Measurements from ENCODE around the gene MDK.

GRCh38 chr11:46404476-46405017 is 23.1 kb downstream of the MDK start:
- TF ChIP-seq CTCF (IDR thresholded peaks at IDR 0.05; ENCODE audit: extremely low read depth in 1 of 2, insufficient read depth in 1 of 2, low read depth in 1 of 2, low read length in 2 of 2) (no peak), POLR2A (IDR thresholded peaks at IDR 0.05; ENCODE audit: low read depth, low read length) (no peak), POLR2AphosphoS5 (IDR thresholded peaks at IDR 0.05; ENCODE audit: insufficient read depth, low read depth, low read length) (no peak), EZH2 (IDR thresholded peaks at IDR 0.05; ENCODE audit: borderline replicate concordance, low read depth, low read length, severe bottlenecking) (no peak)
